HG03378 (cell line): Measurements from ENCODE around the gene BARHL1.

Experiments used
- ATAC-seq: cut with Tn5 transposase; IDR thresholded peaks from one replicate; pipeline ENCODE4 v1.9.1; 2021; ENCODE audit warnings: mild to moderate bottlenecking, moderate library complexity; ENCODE audit not compliant: unreplicated experiment

BARHL1 gene

GRCh38 chr9:132610661-132611060, 28.3 kb downstream of the BARHL1 start:
- ATAC-seq: no peak

DNA sequence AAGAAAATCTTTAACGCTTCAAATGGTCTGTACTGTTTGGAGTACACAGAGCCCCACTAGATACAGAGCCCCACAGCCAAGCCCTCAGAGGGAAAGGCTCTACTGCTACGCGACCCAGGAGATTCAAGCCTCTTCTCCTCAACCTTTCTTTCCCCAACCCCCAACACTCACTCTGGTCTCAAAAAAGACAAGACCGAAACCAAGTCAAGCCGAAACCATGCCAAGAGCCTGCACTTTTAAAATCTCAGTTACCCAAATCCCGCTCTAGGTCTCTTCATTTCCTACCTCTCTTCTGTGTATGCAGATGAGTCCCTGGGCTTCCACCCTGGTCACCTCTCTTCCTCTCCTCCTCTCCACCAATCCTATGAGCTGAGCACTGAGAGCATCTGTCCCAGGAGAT, 31.9 kb downstream of the BARHL1 start:
- no peak for ATAC-seq

DNA sequence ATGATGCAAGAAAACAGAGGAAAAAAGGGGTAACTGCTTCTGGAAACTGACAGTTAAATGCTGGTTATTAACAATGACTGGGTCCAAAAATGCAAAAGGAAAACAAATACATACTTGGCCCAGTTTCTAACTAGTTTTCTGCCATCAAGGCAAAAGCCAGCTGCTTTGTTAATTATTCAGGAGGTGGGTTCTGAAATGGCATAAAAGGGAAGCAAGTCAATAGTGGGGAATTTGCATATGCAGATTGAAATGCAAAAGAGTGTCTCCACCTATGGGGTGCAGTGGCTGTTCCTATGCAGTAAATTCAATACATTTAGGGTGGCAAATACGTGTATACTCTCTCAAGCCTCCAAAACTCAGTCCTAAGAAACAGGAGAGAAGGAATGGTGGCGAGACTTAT, 33.4 kb downstream of the BARHL1 start:
- no peak for ATAC-seq

- ATAC-seq: no peak
These were observed 34.3 kb downstream of the BARHL1 start for GRCh38 chr9:132616725-132617124.

- ATAC-seq: no peak
These were observed 39.8 kb downstream of the BARHL1 start for GRCh38 chr9:132622159-132622558.

GRCh38 chr9:132626285-132626684, 43.9 kb downstream of the BARHL1 start:
- ATAC-seq: no peak

DNA sequence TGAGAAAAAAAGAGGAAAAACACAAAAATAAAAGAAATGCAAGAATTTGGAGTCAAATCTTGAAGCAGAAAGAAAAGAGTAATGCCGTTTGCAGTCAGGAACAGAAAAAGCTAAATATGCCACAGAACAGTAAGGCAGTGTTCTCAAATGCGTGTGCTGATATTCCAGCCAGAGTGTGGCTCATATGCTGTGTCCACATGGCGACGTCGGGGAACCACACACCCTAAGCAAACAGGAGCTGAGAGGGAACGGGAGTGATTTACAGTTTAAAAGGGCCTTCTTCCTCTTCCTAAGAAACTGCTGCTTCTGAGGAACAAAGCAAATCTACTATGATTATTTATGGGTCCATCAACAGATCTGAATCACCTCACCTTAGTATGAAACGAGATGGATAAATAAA, 44.7 kb downstream of the BARHL1 start:
- ATAC-seq: no peak

- ATAC-seq: no peak
These were observed 45.2 kb downstream of the BARHL1 start for GRCh38 chr9:132627594-132627993.

DNA sequence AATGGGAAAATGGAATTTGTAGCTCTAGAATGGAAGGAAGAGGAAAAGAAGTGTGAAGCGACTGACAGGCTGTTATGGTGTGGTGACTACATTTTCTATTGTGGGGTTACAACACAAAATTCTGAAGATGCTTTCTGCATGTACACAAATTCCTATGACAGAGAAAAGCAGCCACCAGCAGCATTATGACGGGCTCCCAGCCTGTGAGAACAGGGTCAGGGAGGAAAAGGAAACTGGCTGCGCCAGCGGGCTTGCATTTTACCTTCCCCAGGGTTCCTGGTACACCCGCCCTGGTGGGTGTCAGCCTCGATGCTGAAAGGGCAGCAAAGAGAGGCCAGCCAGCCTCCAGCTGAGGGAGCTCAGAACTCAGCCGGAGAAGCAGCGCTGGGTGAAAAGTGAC, 46.3 kb downstream of the BARHL1 start:
- ATAC-seq: no peak

- ATAC-seq: no peak
These were observed 47.7 kb downstream of the BARHL1 start for GRCh38 chr9:132630116-132630515.

GRCh38 chr9:132630811-132631210, 48.4 kb downstream of the BARHL1 start:
- ATAC-seq: no peak

DNA sequence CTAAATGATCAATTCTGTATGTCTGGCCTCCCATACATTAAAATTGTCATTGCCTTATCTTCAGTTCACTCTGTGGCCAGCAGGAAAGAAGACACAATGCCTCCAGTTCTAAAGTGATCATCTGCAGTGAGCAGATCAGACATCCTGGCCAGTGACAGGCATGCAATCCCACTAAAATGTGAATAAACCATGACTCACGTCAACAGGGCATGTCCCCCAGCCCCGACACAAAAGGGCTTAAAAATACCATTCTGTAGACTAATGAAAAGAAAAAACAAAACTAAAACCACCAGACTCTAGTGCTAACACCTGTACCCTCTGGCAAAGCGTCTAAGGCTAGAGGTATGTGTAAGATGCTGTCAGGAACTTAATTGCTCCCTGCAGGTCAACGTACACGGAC, 48.9 kb downstream of the BARHL1 start:
- ATAC-seq: no peak

GRCh38 chr9:132631685-132632084, 49.3 kb downstream of the BARHL1 start:
- ATAC-seq: no peak

GRCh38 chr9:132632413-132633129, 50.2 kb downstream of the BARHL1 start:
- ATAC-seq: no peak

DNA sequence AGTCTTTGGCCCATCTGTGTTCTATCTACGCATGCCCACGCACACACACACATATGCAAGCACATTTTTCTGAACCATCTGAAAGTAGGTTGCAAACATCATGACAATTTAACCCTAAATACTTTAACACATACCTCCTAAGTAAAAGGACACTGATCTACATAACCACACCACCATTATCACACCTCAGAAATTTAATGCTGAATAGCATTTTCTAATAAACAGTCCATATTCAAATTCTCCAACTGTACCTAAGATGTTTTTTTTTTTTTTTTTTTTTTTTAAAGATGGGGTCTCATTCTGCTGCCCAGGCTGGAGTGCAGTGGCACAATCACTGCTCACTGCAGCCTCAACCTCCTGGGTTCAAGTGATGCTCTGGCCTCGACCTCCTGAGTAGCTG, 51.9 kb downstream of the BARHL1 start:
- no peak for ATAC-seq

GRCh38 chr9:132637351-132637750, 54.9 kb downstream of the BARHL1 start:
- no peak for ATAC-seq

DNA sequence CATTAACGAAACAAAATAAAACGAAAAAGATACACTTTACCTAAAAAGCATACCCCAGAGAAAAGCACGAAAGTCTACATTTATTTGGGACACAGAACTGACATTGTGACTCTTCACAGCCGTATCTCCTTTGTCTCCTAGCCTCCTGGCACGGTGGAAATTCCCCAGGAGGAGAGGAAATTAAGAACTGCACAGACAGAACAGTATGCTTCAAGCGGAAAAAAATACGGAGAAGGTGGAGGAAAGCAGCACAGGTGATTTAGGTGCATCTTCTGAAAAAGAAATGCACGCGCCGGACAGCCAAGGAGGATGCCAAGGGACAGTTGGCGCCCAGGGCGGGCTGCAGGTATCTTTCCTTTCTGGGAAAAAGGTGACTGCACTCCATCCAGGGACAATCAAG, 55.4 kb downstream of the BARHL1 start:
- no peak for ATAC-seq

- no peak for ATAC-seq
These were observed 55.8 kb downstream of the BARHL1 start for GRCh38 chr9:132638240-132638639.

GRCh38 chr9:132639322-132639721, 56.9 kb downstream of the BARHL1 start:
- no peak for ATAC-seq
